Activated CD4-positive, alpha-beta T cell treated with anti-CD3 and anti-CD28 coated beads, Interleukin-2, amount 10 ng/mL, durations not matched to agents 24 days and 14 days (primary cell): ENCODE results near the gene ANKRD50. TPM values are rescaled to one million over a fixed set of nuclear protein-coding genes. Genes with fewer than 3 reads are reported as not detected.

Experiments used
- DNase-seq: peaks from one replicate; pipeline ENCODE4 v3.0.0; 2022
- H3K27ac Mint-ChIP-seq: one replicate; pipeline ENCODE4 v1.8.0; 2022; ENCODE audit warnings: mild to moderate bottlenecking, mixed read lengths
- H3K27me3 Mint-ChIP-seq: one replicate; pipeline ENCODE4 v1.8.0; 2022; ENCODE audit warnings: mixed read lengths
- H3K36me3 Mint-ChIP-seq: one replicate; pipeline ENCODE4 v1.8.0; 2022; ENCODE audit warnings: low read depth, mild to moderate bottlenecking, mixed read lengths
- H3K4me1 Mint-ChIP-seq: one replicate; pipeline ENCODE4 v1.8.0; 2021; ENCODE audit warnings: mixed read lengths
- H3K4me3 Mint-ChIP-seq: one replicate; pipeline ENCODE4 v1.8.0; 2022; ENCODE audit warnings: mild to moderate bottlenecking, moderate library complexity, mixed read lengths
- H3K9me3 Mint-ChIP-seq: one replicate; pipeline ENCODE4 v1.8.0; 2021; ENCODE audit warnings: mixed read lengths
- intact Hi-C: fragments of 100-400 bp; cut with micrococcal nuclease; formaldehyde crosslinking; loops from one replicate; pipeline ENCODE4 v1.15.1; 2023
- total RNA-seq: library from RNA; stranded (reverse); gene quantifications from 2 replicates; pipeline ENCODE4 v1.2.3, GENCODE V29; 2022

Gene ANKRD50
- total RNA-seq, 1 donor from 2014 or later: 0.09 TPM

- Mint-ChIP-seq H3K36me3 (no peaks in the 10 kb centered on the region), H3K27ac (no peak overlapping the region), H3K27me3 (no peaks in the 10 kb centered on the region), H3K4me3 (no peak overlapping the region), H3K4me1 (no peaks in the 10 kb centered on the region), H3K9me3 (no peaks in the 10 kb centered on the region)
- intact Hi-C loops: no loop called here
- no peak for DNase-seq
Observed at GRCh38 chr4:124640022-124640730, 72.4 kb downstream of the ANKRD50 start.

GRCh38 chr4:124637321-124637720 is 75.2 kb downstream of the ANKRD50 start:
- no peaks in the 10 kb centered on the region for H3K36me3 Mint-ChIP-seq
- DNase-seq: no peak
- H3K4me1 Mint-ChIP-seq: no peaks in the 10 kb centered on the region
- H3K27me3 Mint-ChIP-seq: no peaks in the 10 kb centered on the region
- H3K9me3 Mint-ChIP-seq: no peaks in the 10 kb centered on the region
- intact Hi-C loops: no loop called here
- no peak overlapping the region for H3K27ac Mint-ChIP-seq
- no peak overlapping the region for H3K4me3 Mint-ChIP-seq

GRCh38 chr4:124636788-124637187 is 75.7 kb downstream of the ANKRD50 start:
- no peaks in the 10 kb centered on the region for H3K36me3 Mint-ChIP-seq
- no peaks in the 10 kb centered on the region for H3K9me3 Mint-ChIP-seq
- no peak overlapping the region for H3K4me3 Mint-ChIP-seq
- no peak overlapping the region for H3K27ac Mint-ChIP-seq
- DNase-seq: no peak
- intact Hi-C loops: no loop called here
- no peaks in the 10 kb centered on the region for H3K27me3 Mint-ChIP-seq
- peaks cover 2% of the 10 kb centered on the region for H3K4me1 Mint-ChIP-seq

GRCh38 chr4:124635331-124635730 is 77.2 kb downstream of the ANKRD50 start:
- H3K27ac Mint-ChIP-seq: no peak overlapping the region
- no peaks in the 10 kb centered on the region for H3K9me3 Mint-ChIP-seq
- no peaks in the 10 kb centered on the region for H3K27me3 Mint-ChIP-seq
- intact Hi-C loops: no loop called here
- H3K36me3 Mint-ChIP-seq: no peaks in the 10 kb centered on the region
- no peak for DNase-seq
- H3K4me1 Mint-ChIP-seq: peaks cover 3% of the 10 kb centered on the region
- H3K4me3 Mint-ChIP-seq: no peak overlapping the region

- Mint-ChIP-seq H3K27ac (no peak overlapping the region), H3K27me3 (no peaks in the 10 kb centered on the region), H3K4me3 (no peak overlapping the region), H3K9me3 (no peaks in the 10 kb centered on the region), H3K36me3 (no peaks in the 10 kb centered on the region), H3K4me1 (peaks cover 3% of the 10 kb centered on the region)
- no peak for DNase-seq
- intact Hi-C loops: no loop called here
Observed at GRCh38 chr4:124633285-124633941, 79.1 kb downstream of the ANKRD50 start.

GRCh38 chr4:124632439-124632838 is 80.1 kb downstream of the ANKRD50 start:
- no peak for DNase-seq
- no peaks in the 10 kb centered on the region for H3K9me3 Mint-ChIP-seq
- H3K4me1 Mint-ChIP-seq: peaks cover 3% of the 10 kb centered on the region
- intact Hi-C loops: no loop called here
- H3K27me3 Mint-ChIP-seq: no peaks in the 10 kb centered on the region
- H3K36me3 Mint-ChIP-seq: no peaks in the 10 kb centered on the region
- H3K4me3 Mint-ChIP-seq: no peak overlapping the region
- H3K27ac Mint-ChIP-seq: no peak overlapping the region

- Mint-ChIP-seq H3K27ac (no peak overlapping the region), H3K4me1 (peaks cover 3% of the 10 kb centered on the region), H3K36me3 (no peaks in the 10 kb centered on the region), H3K4me3 (no peak overlapping the region), H3K9me3 (no peaks in the 10 kb centered on the region), H3K27me3 (no peaks in the 10 kb centered on the region)
- no peak for DNase-seq
- intact Hi-C loops: no loop called here
Observed at GRCh38 chr4:124631760-124632159, 80.8 kb downstream of the ANKRD50 start.

- intact Hi-C loops: no loop called here
- Mint-ChIP-seq H3K9me3 (no peaks in the 10 kb centered on the region), H3K27ac (no peak overlapping the region), H3K4me1 (peaks cover 3% of the 10 kb centered on the region), H3K36me3 (no peaks in the 10 kb centered on the region), H3K4me3 (no peak overlapping the region), H3K27me3 (no peaks in the 10 kb centered on the region)
- no peak for DNase-seq
Observed at GRCh38 chr4:124629681-124630080, 82.9 kb downstream of the ANKRD50 start.
